HG02623 (cell line): Measurements from ENCODE around the gene IKZF2.

ENCODE experiments used
- ATAC-seq: cut with Tn5 transposase; IDR thresholded peaks from one replicate; pipeline ENCODE4 v1.9.1; 2021; ENCODE audit warnings: moderate library complexity; ENCODE audit not compliant: unreplicated experiment

Gene IKZF2

DNA sequence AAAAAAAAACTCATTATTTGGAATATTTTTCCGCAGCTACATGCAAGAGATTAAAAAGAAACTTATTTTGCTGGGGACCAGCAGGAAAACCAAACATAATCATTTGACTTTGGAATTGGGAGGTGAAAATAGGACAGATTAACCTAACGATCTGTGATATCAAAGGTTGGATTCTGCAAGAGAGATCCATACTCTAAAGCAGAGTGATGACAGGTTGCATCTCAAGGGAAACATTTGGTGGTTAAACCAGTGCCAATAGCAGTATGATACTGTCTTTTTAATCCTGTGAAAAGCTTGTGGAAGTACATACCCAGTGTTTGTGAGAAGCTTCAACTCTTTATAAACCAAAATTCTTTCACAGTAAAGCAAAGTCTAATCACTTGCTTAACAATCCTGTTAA, 5.3 kb upstream of the IKZF2 start:
- no peak for ATAC-seq

DNA sequence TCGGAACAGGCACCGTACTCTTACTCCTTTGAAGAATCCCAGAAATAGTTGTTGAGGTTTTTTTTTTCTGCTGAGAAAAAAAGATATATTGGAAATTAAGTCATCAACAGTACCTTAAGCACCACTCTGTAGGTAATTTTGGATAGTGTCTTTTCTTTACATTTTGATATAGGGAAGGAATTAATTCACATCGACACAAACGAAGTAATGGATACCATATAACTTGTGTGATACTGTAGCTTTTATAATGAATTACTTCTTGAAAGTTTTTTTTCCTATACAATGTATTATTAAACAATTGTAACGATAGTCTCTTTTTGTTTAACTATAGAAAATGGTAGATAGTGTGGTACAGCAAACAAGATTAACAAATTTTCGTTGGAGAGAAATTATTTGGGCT, 1.5 kb upstream of the IKZF2 start:
- no peak for ATAC-seq

- peak; percentile 18 for ATAC-seq
These were observed 818 bp upstream of the IKZF2 start for GRCh38 chr2:213152065-213152794.

GRCh38 chr2:213150315-213151097, 906 bp downstream of the IKZF2 start:
- ATAC-seq, result no peak

- no peak for ATAC-seq
These were observed 1.5 kb downstream of the IKZF2 start for GRCh38 chr2:213149949-213150314.

GRCh38 chr2:213149294-213149875, 2.0 kb downstream of the IKZF2 start:
- ATAC-seq, result no peak

DNA sequence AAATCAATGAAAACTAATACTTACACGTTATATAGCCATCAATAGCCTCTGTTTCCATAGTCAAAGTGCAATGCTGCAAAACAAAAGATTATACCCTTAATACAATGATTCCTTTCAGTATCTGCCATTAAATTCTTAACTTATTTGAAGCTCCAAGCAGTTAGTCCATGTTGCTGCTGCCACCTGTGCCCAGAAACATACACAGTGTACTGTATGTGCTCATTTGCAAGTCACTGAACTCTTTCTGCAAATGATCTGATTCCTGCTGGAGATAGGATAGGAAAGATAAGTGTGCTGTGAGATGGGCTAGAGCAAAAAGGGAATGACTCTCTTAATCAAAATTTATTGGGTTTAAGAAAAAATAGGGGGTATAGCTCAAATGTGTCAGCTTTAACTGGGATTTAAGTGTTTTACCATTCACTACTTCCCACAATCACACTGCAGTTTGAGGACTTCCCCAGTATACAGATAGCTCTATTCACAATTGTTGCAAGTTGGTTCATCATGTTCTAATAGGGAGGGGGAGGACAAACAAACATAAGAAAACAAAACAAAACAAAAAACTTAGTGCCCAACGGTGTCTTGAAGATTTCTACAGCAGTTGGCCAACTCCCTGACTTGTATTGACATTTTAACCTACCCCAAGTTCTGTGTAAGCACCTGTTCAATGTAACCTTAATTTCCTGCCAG, 2.7 kb downstream of the IKZF2 start:
- ATAC-seq, result no peak

- ATAC-seq, result no peak
These were observed 3.9 kb downstream of the IKZF2 start for GRCh38 chr2:213147538-213147937.

GRCh38 chr2:213145715-213146242, 5.6 kb downstream of the IKZF2 start:
- no peak for ATAC-seq

DNA sequence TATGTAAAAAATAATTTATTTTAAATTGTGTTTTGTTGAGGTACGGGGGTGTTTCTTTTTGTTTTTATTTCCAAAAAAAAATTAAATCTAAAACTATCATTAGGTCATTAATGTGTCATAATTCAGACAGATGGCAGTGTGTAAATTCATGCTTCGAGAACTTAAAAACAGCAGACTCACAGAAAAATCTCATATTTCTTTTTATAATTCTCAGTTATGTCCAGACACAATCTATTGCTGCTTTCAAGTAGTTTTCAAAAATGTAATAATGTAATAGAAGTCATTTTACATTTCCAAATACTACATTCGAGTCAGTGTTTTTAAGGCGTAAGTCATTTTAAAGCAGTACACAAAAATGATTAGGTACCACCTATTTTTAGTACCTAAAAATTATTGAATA, 14.3 kb downstream of the IKZF2 start:
- ATAC-seq, result no peak

GRCh38 chr2:213129311-213129710, 22.1 kb downstream of the IKZF2 start:
- no peak for ATAC-seq

DNA sequence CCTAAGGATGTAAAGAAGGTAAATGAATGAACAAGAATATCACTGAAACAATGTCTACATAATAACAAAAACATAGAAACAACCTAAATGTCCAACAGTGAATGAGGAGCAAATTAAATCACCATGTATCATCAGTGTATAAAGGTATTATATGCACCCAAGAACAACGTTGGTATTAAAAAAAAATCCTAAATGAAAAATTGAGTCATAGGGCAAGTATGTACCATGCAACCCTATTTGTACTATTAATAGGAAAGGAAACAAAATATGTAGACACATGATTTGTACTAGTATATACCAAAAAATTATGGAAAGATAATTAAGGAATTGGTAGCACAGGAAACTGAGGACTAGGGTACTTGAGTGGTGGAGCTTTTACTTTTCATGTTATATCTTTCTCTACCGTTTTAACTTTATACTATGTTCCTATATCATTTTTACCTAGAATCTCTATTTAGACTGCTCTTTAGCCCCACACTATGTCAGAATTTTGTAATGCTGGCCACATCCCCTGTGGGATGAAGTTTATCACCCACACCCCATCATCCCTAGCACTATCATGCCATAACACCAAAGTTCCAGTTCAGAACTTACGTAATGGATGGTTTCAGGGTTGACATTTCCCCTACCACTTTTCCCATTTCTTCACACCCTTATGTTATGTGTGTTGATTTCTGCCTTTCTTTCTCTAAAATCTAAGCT, 25.6 kb downstream of the IKZF2 start:
- ATAC-seq, result no peak

DNA sequence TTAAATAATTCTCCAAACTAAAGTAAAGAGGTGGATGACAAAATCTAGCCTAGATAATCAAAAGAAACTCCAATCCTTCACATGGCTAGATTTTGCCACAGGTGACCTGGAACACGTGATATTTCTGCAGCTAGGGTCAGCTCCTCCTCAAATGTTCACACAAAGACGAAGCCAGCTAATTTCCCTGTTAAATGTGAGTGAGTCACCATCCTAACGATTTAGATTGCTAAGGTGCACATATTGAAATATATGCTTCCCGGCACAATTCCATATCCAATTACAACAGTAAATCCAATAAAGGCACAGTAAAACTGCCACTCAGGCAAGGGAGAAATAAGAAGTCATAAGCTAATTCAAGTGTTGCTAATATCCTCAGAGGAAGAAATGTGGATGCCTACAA, 28.7 kb downstream of the IKZF2 start:
- ATAC-seq, result no peak

DNA sequence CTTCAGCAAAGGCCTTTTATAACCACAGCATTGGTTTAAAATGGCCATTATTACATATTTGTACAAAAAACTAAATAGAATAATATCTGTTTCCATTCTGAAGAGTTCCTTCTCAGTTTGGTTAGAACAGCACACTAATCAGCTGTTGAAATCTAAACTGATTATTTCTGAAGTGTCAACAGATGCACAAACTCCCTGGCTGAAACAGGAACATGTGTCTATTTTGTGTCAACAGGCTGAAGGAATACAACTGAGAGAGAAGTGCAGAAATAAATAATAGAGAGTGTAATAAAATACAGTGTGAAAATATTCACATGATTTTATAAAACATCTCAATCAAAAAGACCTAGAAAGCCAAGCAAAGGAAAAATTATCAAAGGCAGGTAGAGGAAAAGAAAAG, 29.7 kb downstream of the IKZF2 start:
- ATAC-seq, result no peak

GRCh38 chr2:213119061-213119809, 32.2 kb downstream of the IKZF2 start:
- peak; percentile 74 for ATAC-seq

DNA sequence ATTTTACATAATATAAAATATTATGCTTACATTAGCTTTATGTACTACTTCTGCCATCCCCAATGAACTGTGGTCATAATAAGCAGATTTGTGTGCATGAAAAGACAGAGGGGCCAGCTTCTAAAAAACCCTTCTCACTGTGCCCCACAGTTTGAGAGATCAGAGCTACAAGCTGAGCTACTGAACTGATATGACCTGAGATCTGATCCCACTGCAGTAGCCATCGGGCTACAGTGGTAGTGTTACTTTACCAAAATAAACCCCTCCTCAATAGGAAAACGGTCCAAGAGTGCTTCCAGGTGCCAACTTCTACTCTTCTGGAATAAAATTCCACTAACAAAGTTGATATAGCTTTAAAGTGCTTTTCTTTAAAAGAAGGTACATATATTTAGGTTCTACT, 43.1 kb downstream of the IKZF2 start:
- no peak for ATAC-seq

DNA sequence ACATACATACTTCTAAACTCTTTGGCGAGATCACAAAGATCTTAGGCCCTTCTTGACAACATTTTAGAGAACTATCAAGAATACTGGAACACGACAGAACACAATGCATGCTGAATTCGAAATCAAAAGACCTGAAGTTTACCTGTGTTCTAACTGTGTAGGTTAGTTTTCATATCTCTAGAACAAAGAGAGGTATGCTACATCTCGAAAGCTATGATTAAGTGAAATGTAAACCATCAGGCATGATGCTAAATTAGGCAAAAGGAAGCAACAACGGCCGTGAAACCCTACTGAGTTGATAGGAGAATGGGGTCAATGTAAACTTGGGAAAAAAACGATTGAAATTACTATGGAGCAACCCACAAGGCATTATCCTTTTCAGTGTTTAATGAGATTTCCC, 43.7 kb downstream of the IKZF2 start:
- no peak for ATAC-seq

GRCh38 chr2:213105212-213105611, 46.2 kb downstream of the IKZF2 start:
- no peak for ATAC-seq

DNA sequence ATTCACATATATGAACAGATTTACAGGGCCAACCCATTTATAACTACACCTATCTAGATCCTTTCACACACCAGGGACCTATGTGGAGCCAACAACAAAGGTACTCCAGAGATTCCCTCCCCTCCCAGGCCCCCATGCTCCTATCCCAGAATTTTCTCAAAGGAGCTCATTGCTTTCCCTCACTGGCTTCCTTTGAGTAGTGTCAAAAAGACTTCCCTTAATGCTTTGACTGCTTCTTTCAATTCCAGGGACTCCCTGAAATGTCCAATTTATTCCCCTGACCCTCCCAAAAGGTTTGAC, 46.6 kb downstream of the IKZF2 start:
- ATAC-seq, result no peak
